Measurements from ENCODE around the gene PEDS1. TPM values are rescaled to one million over a fixed set of nuclear protein-coding genes. Genes with fewer than 3 reads are reported as not detected.

The PEDS1 gene
- total and polyA plus RNA-seq, 4 donors: 21.9 to 43.4 (median 34.4) TPM

GRCh38 chr20:50130356-50130723 lies 23.2 kb downstream of the PEDS1 start:
- H3K9ac ChIP-seq (ENCODE audit: insufficient read depth in 1 of 2, low read length in 2 of 2): no peak overlapping the region
- H3K36me3 ChIP-seq (ENCODE audit: control insufficient read depth in 4 of 4, insufficient read depth in 4 of 4, low read length in 4 of 4): peaks cover 5 to 63% (median 24%) of the 10 kb centered on the region in 4 donors
- no peak overlapping the region for H3K4me3 ChIP-seq
- no peaks in the 10 kb centered on the region for H3K9me3 ChIP-seq (ENCODE audit: control insufficient read depth in 4 of 4, insufficient read depth in 3 of 4, low read length in 3 of 4)
- WGBS, 2 donors: 43 to 100% methylated on average over 1 of the region's 1 CpG
- DNase-seq (no peak), ATAC-seq (ENCODE audit: insufficient read depth, low FRiP score) (no peak)
- H3K4me1 ChIP-seq (ENCODE audit: control insufficient read depth in 5 of 5, insufficient read depth in 5 of 5, low read length in 5 of 5): peaks cover 0 to 5% (median 0%) of the 10 kb centered on the region in 5 donors
- peak overlapping the region in 1 of 2 donors; percentile 2 for H3K27ac ChIP-seq (ENCODE audit: low read depth in 1 of 2, low read length in 1 of 2)
- no peak for TF ChIP-seq CTCF (IDR thresholded peaks at IDR 0.05; ENCODE audit: control extremely low read depth, extremely low read depth)
- H3K27me3 ChIP-seq (ENCODE audit: control insufficient read depth in 3 of 3, insufficient read depth in 3 of 3, low read length in 2 of 3): no peaks in the 10 kb centered on the region

GRCh38 chr20:50129662-50130355 lies 23.7 kb downstream of the PEDS1 start:
- H3K4me3 ChIP-seq: no peak overlapping the region
- H3K36me3 ChIP-seq (ENCODE audit: control insufficient read depth in 4 of 4, insufficient read depth in 4 of 4, low read length in 4 of 4): peaks cover 5 to 63% (median 27%) of the 10 kb centered on the region in 4 donors
- peaks cover 0 to 5% (median 0%) of the 10 kb centered on the region in 5 donors for H3K4me1 ChIP-seq (ENCODE audit: control insufficient read depth in 5 of 5, insufficient read depth in 5 of 5, low read length in 5 of 5)
- H3K27ac ChIP-seq (ENCODE audit: low read depth in 1 of 2, low read length in 1 of 2): peak overlapping the region in 1 of 2 donors; percentile 10
- no peaks in the 10 kb centered on the region for H3K27me3 ChIP-seq (ENCODE audit: control insufficient read depth in 3 of 3, insufficient read depth in 3 of 3, low read length in 2 of 3)
- DNase-seq: no peak
- H3K9ac ChIP-seq (ENCODE audit: insufficient read depth in 1 of 2, low read length in 2 of 2): no peak overlapping the region
- TF ChIP-seq CTCF (IDR thresholded peaks at IDR 0.05; ENCODE audit: control extremely low read depth, extremely low read depth): no peak
- ATAC-seq (ENCODE audit: insufficient read depth, low FRiP score): no peak
- no peaks in the 10 kb centered on the region for H3K9me3 ChIP-seq (ENCODE audit: control insufficient read depth in 4 of 4, insufficient read depth in 3 of 4, low read length in 3 of 4)
- 92 to 94% methylated on average over 13 of the region's 13 CpGs for WGBS, 2 donors

GRCh38 chr20:50128520-50128905 lies 25.0 kb downstream of the PEDS1 start:
- H3K4me1 ChIP-seq (ENCODE audit: control insufficient read depth in 5 of 5, insufficient read depth in 5 of 5, low read length in 5 of 5): peaks cover 0 to 4% (median 0%) of the 10 kb centered on the region in 5 donors
- no peak for DNase-seq
- 91 to 97% methylated on average over 8 of the region's 8 CpGs for WGBS, 2 donors
- H3K27ac ChIP-seq (ENCODE audit: low read depth in 1 of 2, low read length in 1 of 2): no peak overlapping the region
- H3K4me3 ChIP-seq: no peak overlapping the region
- H3K9me3 ChIP-seq (ENCODE audit: control insufficient read depth in 4 of 4, insufficient read depth in 3 of 4, low read length in 3 of 4): no peaks in the 10 kb centered on the region
- no peaks in the 10 kb centered on the region for H3K27me3 ChIP-seq (ENCODE audit: control insufficient read depth in 3 of 3, insufficient read depth in 3 of 3, low read length in 2 of 3)
- TF ChIP-seq CTCF (IDR thresholded peaks at IDR 0.05; ENCODE audit: control extremely low read depth, extremely low read depth): no peak
- H3K36me3 ChIP-seq (ENCODE audit: control insufficient read depth in 4 of 4, insufficient read depth in 4 of 4, low read length in 4 of 4): peaks cover 5 to 67% (median 30%) of the 10 kb centered on the region in 4 donors
- H3K9ac ChIP-seq (ENCODE audit: insufficient read depth in 1 of 2, low read length in 2 of 2): no peak overlapping the region
- no peak for ATAC-seq (ENCODE audit: insufficient read depth, low FRiP score)

All from lung (tissue), 12 donors.